Activated T-helper 9 cell treated with anti-CD3 and anti-CD28 coated beads, Interleukin-2, amount 50 U/mL, for 16 hours (primary cell): ENCODE data around the gene DDOST.
"Not testable (repeated sequence)": the region's sequence is repeated elsewhere in the genome, so short reads cannot be mapped to it uniquely, and the experiment has no call there.

Experiments used
- DNase-seq: peaks from one replicate; pipeline ENCODE4 v3.0.0-alpha.2; 2020; ENCODE audit warnings: low read depth

DDOST gene

GRCh38 chr1:20624709-20625108 lies 36.5 kb downstream of the DDOST start:
- DNase-seq = no peak

DNA sequence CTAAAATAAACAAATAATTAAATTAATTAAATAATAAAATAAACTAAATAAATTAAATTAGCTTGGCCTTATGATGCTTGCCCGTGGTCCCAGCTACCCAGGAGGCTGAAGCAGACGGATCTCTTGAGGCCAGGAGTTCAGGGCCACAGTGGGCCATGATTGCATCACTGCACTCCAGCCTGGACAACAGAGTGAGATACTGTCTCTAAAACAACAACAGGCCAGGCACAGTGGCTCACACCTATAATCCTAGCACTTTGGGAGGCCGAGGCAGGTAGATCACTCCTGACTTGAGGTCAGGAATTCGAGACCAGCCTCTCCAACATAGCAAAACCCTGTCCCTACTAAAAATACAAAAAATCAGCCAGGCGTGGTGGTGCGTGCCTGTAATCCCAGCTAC lies 40.2 kb downstream of the DDOST start:
- no peak for DNase-seq

GRCh38 chr1:20619999-20620398 lies 41.2 kb downstream of the DDOST start:
- DNase-seq = no peak

GRCh38 chr1:20618550-20618949 lies 42.6 kb downstream of the DDOST start:
- no peak for DNase-seq

DNA sequence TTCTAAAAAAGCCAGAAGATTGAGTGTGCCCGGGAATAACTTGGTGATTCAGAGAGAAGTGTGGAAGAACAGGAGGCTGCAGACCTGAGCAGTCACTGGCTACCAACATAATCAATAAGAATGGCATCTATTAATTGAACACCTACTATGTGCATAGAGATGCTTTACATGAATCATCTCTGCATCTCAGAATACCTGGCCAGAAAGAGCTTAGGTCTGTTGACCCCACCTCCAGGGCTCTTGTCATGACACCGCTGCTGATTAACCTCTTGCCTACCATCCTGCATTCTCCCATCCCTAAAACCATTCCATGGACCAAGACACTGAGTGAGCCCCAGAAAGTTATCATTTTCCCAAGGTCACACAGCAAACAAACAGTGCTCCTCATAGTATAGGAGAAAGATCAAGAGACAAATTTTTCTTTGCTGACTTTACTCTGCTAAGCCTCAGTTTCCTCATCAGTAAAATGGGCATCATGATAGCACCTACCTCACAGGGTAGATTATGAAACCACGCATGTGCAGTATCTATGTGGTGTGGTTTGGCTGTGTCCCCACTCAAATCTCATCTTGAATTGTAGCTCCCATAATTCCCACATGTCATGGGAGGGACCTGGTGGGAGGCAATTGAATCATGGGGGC lies 44.2 kb downstream of the DDOST start:
- DNase-seq = no peak

- DNase-seq = no peak
Observed at GRCh38 chr1:20615946-20616846, 45.0 kb downstream of the DDOST start.

DNA sequence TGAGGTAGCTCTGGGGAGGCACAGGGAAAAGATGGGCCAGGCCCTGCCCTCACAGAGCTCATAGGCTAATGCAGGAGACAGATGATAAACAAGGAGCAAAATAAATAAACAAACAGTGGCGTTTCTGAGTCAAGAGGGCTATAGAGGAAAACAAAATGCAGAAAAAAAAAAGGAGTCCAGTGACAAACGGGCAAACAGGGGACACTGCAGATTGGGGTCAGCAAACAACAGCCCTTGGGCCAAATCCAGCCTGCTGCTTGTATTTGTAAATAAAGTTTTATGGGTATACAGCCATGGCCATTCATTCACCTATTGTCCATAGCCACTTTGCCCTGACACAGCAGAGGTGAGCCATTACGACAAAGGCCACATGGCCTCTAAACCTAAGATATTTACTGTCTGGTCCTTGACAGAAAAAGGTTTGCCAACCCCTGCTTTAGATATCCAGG lies 47.0 kb downstream of the DDOST start:
- DNase-seq = no peak

GRCh38 chr1:20612221-20612746 lies 48.9 kb downstream of the DDOST start:
- no peak for DNase-seq

GRCh38 chr1:20611652-20612051 lies 49.5 kb downstream of the DDOST start:
- no peak for DNase-seq

GRCh38 chr1:20610970-20611369 lies 50.2 kb downstream of the DDOST start:
- DNase-seq = no peak

- no peak for DNase-seq
Observed at GRCh38 chr1:20609541-20609940, 51.6 kb downstream of the DDOST start.

- DNase-seq = not testable (repeated sequence)
Observed at GRCh38 chr1:20606801-20607570, 54.2 kb downstream of the DDOST start.

GRCh38 chr1:20604678-20605077 lies 56.5 kb downstream of the DDOST start:
- DNase-seq = no peak

- no peak for DNase-seq
Observed at GRCh38 chr1:20603504-20604464, 57.4 kb downstream of the DDOST start.

DNA sequence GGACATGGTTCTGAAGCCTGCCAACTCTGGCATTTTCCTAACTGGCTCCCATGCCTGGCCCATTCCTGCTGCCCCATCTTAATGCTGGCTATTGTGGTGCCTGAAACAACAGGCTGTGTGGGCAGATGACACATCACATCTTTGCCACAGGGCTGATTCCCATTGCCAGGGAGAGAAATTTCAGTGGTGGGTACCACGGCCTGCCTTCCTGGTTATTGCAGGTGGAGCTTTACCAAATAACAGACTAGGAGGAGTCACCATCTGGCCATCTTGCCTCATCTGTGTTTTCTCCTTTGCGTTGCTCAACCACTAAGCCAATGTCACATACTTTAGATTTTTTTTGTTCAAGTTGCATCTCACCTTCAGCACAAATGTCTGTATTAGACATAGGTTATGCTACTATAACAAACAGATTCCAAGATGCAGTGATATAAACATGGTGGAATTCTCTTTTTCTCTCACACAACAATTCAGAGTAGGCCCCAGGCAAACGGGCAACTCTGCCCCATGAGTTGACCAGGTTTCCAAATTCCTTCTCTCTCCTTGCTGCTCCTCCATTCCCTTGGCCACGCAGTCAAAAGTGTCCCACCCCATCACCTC lies 58.2 kb downstream of the DDOST start:
- DNase-seq = no peak
